A549 (cell line): ENCODE results near the gene ZNF619. TPM values are rescaled to one million over a fixed set of nuclear protein-coding genes. Genes with fewer than 3 reads are reported as not detected.

Experiments
- ATAC-seq, 2 experiments: fragments of 200-7000 bp in 1 of 2; fragments of >200 bp in 1 of 2; cut with Nextera tagmentation in 1 of 2; cut with Tn5 transposase in 1 of 2; 3 replicates each; pipeline versions ENCODE4 v1.8.0 to v1.9.1; 2018 to 2020; ENCODE audit warnings: mild to moderate bottlenecking in 1 of 2, moderate library complexity in 1 of 2
- CTCF ChIA-PET: fragments of 300-600 bp; sonication (Branson Sonifier 250); formaldehyde crosslinking; extraction: SDS; loops from one replicate; lab custom pipeline; 2021; ENCODE audit warnings: antibody characterized with exemption, inconsistent platforms; lab: Yijun Ruan, JAX
- POLR2A ChIA-PET: fragments of 350-600 bp; formaldehyde crosslinking; extraction: SDS; loops from one replicate; lab custom pipeline; 2021; ENCODE audit warnings: antibody characterized with exemption, inconsistent platforms; lab: Yijun Ruan, JAX
- DNase-seq, 2 experiments: peaks; one replicate each; pipeline versions ENCODE4 v3.0.0 to v3.0.0-alpha.2; 2011 to 2016; ENCODE audit warnings: low read depth in 1 of 2, low spot score in 1 of 2
- FAIRE-seq: peaks from 2 replicates; lab custom pipeline; 2011; peaks lifted over from hg19 to GRCh38; lab: Jason Lieb, UNC
- H3K27ac ChIP-seq, 2 experiments: fragments of >200 bp; sonication (Bioruptor Twin); formaldehyde crosslinking; 3 replicates each; pipeline ENCODE4 v1.5.1; 2016 to 2017
- H3K4me1 ChIP-seq: fragments of >200 bp; sonication (Bioruptor Twin); formaldehyde crosslinking; 3 replicates; pipeline ENCODE4 v1.6.1; 2016
- H3K4me2 ChIP-seq: fragments of >200 bp; sonication (Bioruptor Twin); formaldehyde crosslinking; 3 replicates; pipeline ENCODE4 v1.6.1; 2016
- H3K4me3 ChIP-seq: fragments of >200 bp; sonication (Bioruptor Twin); formaldehyde crosslinking; 3 replicates; pipeline ENCODE4 v1.5.1; 2016
- H3K9me3 ChIP-seq: fragments of >200 bp; sonication (Bioruptor Twin); formaldehyde crosslinking; 3 replicates; pipeline ENCODE4 v1.6.1; 2016
- MAFK ChIP-seq: fragments of 450-650 bp; IDR thresholded peaks from 2 replicates; pipeline ENCODE4 v1.6.1; 2014; ENCODE audit not compliant: partially characterized antibody
- NPAS2 ChIP-seq: fragments of 250-450 bp; sonication (Bioruptor Pico); IDR thresholded peaks from 2 replicates; pipeline ENCODE4 v1.8.0; 2022; ENCODE audit warnings: mild to moderate bottlenecking, moderate library complexity, borderline replicate concordance
- polyA plus RNA-seq, 4 experiments: library from polyadenylated mRNA; depleted of rRNA in 3 of 4; stranded (reverse); fragments of >200 nt; fragmentation: RNase III in 1 of 4; extraction: RNeasy Plus Mini Kit Qiagen cat#74134 plus additional on column Dnase treatment in 1 of 4; gene quantifications; 2 replicates in 3 of 4; 3 replicates in 1 of 4; pipeline ENCODE4 v1.2.3, GENCODE V29; 2011 to 2017
- small RNA-seq, 6 experiments: library from RNA; depleted of rRNA; stranded (forward); fragments of <200 nt; gene quantifications; one replicate each; pipeline ENCODE3, GENCODE V24; 2012

Gene ZNF619
- polyA plus RNA-seq, 2 of the 4 experiments (the other 2 are of a cell fraction) = 2.2 to 4.1 TPM

GRCh38 chr3:40534283-40534682 lies 57.4 kb downstream of the ZNF619 start:
- no peak overlapping the region for H3K4me2 ChIP-seq
- FAIRE-seq = no peak
- H3K27ac ChIP-seq = no peak overlapping the region
- POLR2A ChIA-PET = no interaction called here
- H3K4me3 ChIP-seq = no peak overlapping the region
- no peak for ATAC-seq
- DNase-seq = no peak
- CTCF ChIA-PET = interaction anchor here (1.2 kb wide), 1 partner anchor 29 kb away, joined by 3 read pairs; no protein-coding TSS in a partner anchor
- TF ChIP-seq MAFK = peak; percentile 52
- no peak for TF ChIP-seq NPAS2 (CRISPR knock-in tag)
- H3K4me1 ChIP-seq = no peaks in the 10 kb centered on the region
- H3K9me3 ChIP-seq = peaks cover 55% of the 10 kb centered on the region

Small RNA genes within 50 kb of the gene (small RNA-seq; reads per million reads assigned to genes)
- gene RNU5B-2P = 0 to 1.3 (median 0) reads per million in 6 experiments

Other genes with a start within 250 kb of the ZNF619 start
- gene EIF1B, start 167.4 kb upstream of the ZNF619 start, polyA plus RNA-seq (2011; rRNA removed) = 36.9 and 42.1 TPM in 2 replicates
- gene EIF1B, start 167.4 kb upstream of the ZNF619 start, polyA plus RNA-seq (2017; fragmentation: RNase III; extraction: RNeasy Plus Mini Kit Qiagen cat#74134 plus additional on column Dnase treatment) = 44.5 to 46.0 TPM (median 45.7 TPM) in 3 replicates
- not detected in 2 replicates for gene ENTPD3, start 89.9 kb upstream of the ZNF619 start, polyA plus RNA-seq (2011; rRNA removed)
- not detected in 3 replicates for gene ENTPD3, start 89.9 kb upstream of the ZNF619 start, polyA plus RNA-seq (2017; fragmentation: RNase III; extraction: RNeasy Plus Mini Kit Qiagen cat#74134 plus additional on column Dnase treatment)
- 345 and 488 TPM in 2 replicates for gene RPL14, start 19.8 kb upstream of the ZNF619 start, polyA plus RNA-seq (2011; rRNA removed)
- gene RPL14, start 19.8 kb upstream of the ZNF619 start, polyA plus RNA-seq (2017; fragmentation: RNase III; extraction: RNeasy Plus Mini Kit Qiagen cat#74134 plus additional on column Dnase treatment) = 673 to 717 TPM (median 682 TPM) in 3 replicates
- gene ZNF620, start 28.9 kb downstream of the ZNF619 start, polyA plus RNA-seq (2011; rRNA removed) = 3.2 and 3.8 TPM in 2 replicates
- 2.1 to 2.5 TPM (median 2.4 TPM) in 3 replicates for gene ZNF620, start 28.9 kb downstream of the ZNF619 start, polyA plus RNA-seq (2017; fragmentation: RNase III; extraction: RNeasy Plus Mini Kit Qiagen cat#74134 plus additional on column Dnase treatment)
- 14.8 and 16.1 TPM in 2 replicates for gene ZNF621, start 47.8 kb downstream of the ZNF619 start, polyA plus RNA-seq (2011; rRNA removed)
- gene ZNF621, start 47.8 kb downstream of the ZNF619 start, polyA plus RNA-seq (2017; fragmentation: RNase III; extraction: RNeasy Plus Mini Kit Qiagen cat#74134 plus additional on column Dnase treatment) = 6.8 to 7.3 TPM (median 7.3 TPM) in 3 replicates